IMR-90 (cell line): ENCODE results near the gene FRMD3. TPM values are rescaled to one million over a fixed set of nuclear protein-coding genes. Genes with fewer than 3 reads are reported as not detected.

ENCODE experiments used
- ATAC-seq: fragments of 200-7000 bp; cut with Tn5 transposase; 2 replicates; pipeline ENCODE4 v1.9.1; 2020; ENCODE audit warnings: low read depth, mild to moderate bottlenecking, moderate library complexity
- BruUV-seq: library from RNA; stranded (reverse); fragments of 400-500 nt; replicated peaks from 2 replicates; lab custom pipeline; 2021; lab: Mats Ljungman, UMichigan
- CTCF ChIA-PET: fragments of 300-600 bp; formaldehyde crosslinking; extraction: SDS; loops from one replicate; lab custom pipeline; 2021; ENCODE audit warnings: antibody characterized with exemption; lab: Yijun Ruan, JAX
- POLR2A ChIA-PET: fragments of 300-600 bp; sonication (Branson Sonifier 250); formaldehyde crosslinking; loops from one replicate; lab custom pipeline; 2022; ENCODE audit warnings: antibody characterized with exemption; ENCODE audit not compliant: unreplicated experiment; lab: Charles Lee
- DNase-seq: peaks from one replicate; pipeline ENCODE4 v3.0.0; 2013
- H2AFZ ChIP-seq: replicated peaks from 2 replicates; pipeline ENCODE3; 2013; ENCODE audit warnings: low read length, mild to moderate bottlenecking; ENCODE audit not compliant: poor library complexity
- H2AK5ac ChIP-seq: 2 replicates; pipeline ENCODE4 v1.6.1; 2013; ENCODE audit warnings: low read depth, low read length, inconsistent platforms
- H2AK9ac ChIP-seq: replicated peaks from 2 replicates; pipeline ENCODE3; 2013; ENCODE audit warnings: mild to moderate bottlenecking, low read depth, low read length, moderate library complexity; ENCODE audit not compliant: poor library complexity
- H2BK120ac ChIP-seq: 2 replicates; pipeline ENCODE4 v1.6.1; 2013; ENCODE audit warnings: low read depth, low read length, inconsistent platforms
- H2BK15ac ChIP-seq: 3 replicates; pipeline ENCODE4 v1.6.1; 2013; ENCODE audit warnings: low read depth, low read length, inconsistent platforms
- H2BK20ac ChIP-seq: 2 replicates; pipeline ENCODE4 v1.6.1; 2013; ENCODE audit warnings: low read depth, mild to moderate bottlenecking, inconsistent platforms, low read length, moderate library complexity
- H2BK5ac ChIP-seq: 2 replicates; pipeline ENCODE4 v1.6.1; 2013; ENCODE audit warnings: mild to moderate bottlenecking, low read depth, low read length, inconsistent platforms; ENCODE audit not compliant: poor library complexity, severe bottlenecking
- H3K14ac ChIP-seq: replicated peaks from 2 replicates; pipeline ENCODE4 v1.6.1; 2013; ENCODE audit warnings: low read depth, low read length, inconsistent platforms
- H3K18ac ChIP-seq: 2 replicates; pipeline ENCODE4 v1.6.1; 2013; ENCODE audit warnings: low read depth, low read length, control low read depth
- H3K23ac ChIP-seq: 2 replicates; pipeline ENCODE4 v1.6.1; 2013; ENCODE audit warnings: low read depth, low read length, inconsistent platforms
- H3K27ac ChIP-seq: 2 replicates; pipeline ENCODE4 v1.5.1; 2013; ENCODE audit warnings: mild to moderate bottlenecking, control low read depth, low read length; ENCODE audit not compliant: insufficient read depth
- H3K27me3 ChIP-seq: 2 replicates; pipeline ENCODE4 v1.6.1; 2013; ENCODE audit warnings: low read length; ENCODE audit not compliant: control insufficient read depth, insufficient read depth
- H3K36me3 ChIP-seq: 2 replicates; pipeline ENCODE4 v1.6.1; 2013; ENCODE audit warnings: low read length, mixed read lengths; ENCODE audit not compliant: control insufficient read depth, insufficient read depth
- H3K4ac ChIP-seq: 2 replicates; pipeline ENCODE4 v1.6.1; 2013; ENCODE audit warnings: low read depth, low read length, inconsistent platforms
- H3K4me1 ChIP-seq: 2 replicates; pipeline ENCODE4 v1.6.1; 2013; ENCODE audit warnings: low read length, mixed read lengths; ENCODE audit not compliant: control insufficient read depth, insufficient read depth
- H3K4me2 ChIP-seq: 2 replicates; pipeline ENCODE4 v1.6.1; 2013; ENCODE audit warnings: low read depth, mild to moderate bottlenecking, control low read depth, low read length, moderate library complexity
- H3K4me3 ChIP-seq: 2 replicates; pipeline ENCODE4 v1.5.1; 2013; ENCODE audit warnings: low read depth, mild to moderate bottlenecking, control low read depth, low read length, moderate library complexity; ENCODE audit not compliant: insufficient read depth
- H3K56ac ChIP-seq: 2 replicates; pipeline ENCODE4 v1.6.1; 2013; ENCODE audit warnings: low read length, inconsistent platforms; ENCODE audit not compliant: insufficient read depth; ENCODE audit errors: extremely low read depth
- H3K79me1 ChIP-seq, 2 experiments: 2 replicates each; pipeline ENCODE4 v1.6.1; 2013; ENCODE audit warnings: low read length in 2 of 2, inconsistent platforms in 1 of 2, low read depth in 1 of 2
- H3K9ac ChIP-seq: 2 replicates; pipeline ENCODE4 v1.6.1; 2013; ENCODE audit warnings: low read depth, low read length, control low read depth
- H3K9me1 ChIP-seq: 2 replicates; pipeline ENCODE4 v1.6.1; 2013; ENCODE audit warnings: low read length, inconsistent platforms; ENCODE audit not compliant: insufficient read depth
- H3K9me3 ChIP-seq: 2 replicates; pipeline ENCODE4 v1.6.1; 2013; ENCODE audit warnings: low read length; ENCODE audit not compliant: control insufficient read depth, insufficient read depth
- H4K20me1 ChIP-seq: 2 replicates; pipeline ENCODE4 v1.6.1; 2013; ENCODE audit warnings: low read length, inconsistent platforms; ENCODE audit not compliant: insufficient read depth
- H4K5ac ChIP-seq: 2 replicates; pipeline ENCODE4 v1.6.1; 2013; ENCODE audit warnings: mild to moderate bottlenecking, low read depth, low read length, control low read depth
- H4K8ac ChIP-seq, 2 experiments: 2 replicates each; pipeline ENCODE4 v1.6.1; 2013; ENCODE audit warnings: low read depth in 2 of 2, low read length in 2 of 2, control low read depth in 1 of 2, inconsistent platforms in 1 of 2
- H4K91ac ChIP-seq: 2 replicates; pipeline ENCODE4 v1.6.1; 2013; ENCODE audit warnings: low read depth, low read length, inconsistent platforms; ENCODE audit not compliant: insufficient read depth
- CEBPB ChIP-seq: IDR thresholded peaks from 2 replicates; pipeline ENCODE4 v1.6.1; 2012; ENCODE audit warnings: low read depth, low read length, improper control_type of control experiment
- CHD1 ChIP-seq: IDR thresholded peaks from 2 replicates; pipeline ENCODE4 v1.6.1; 2012; ENCODE audit warnings: low read depth, low read length, improper control_type of control experiment
- CTCF ChIP-seq: conservative IDR thresholded peaks from 2 replicates; pipeline ENCODE4 v1.5.1; 2012; ENCODE audit warnings: mild to moderate bottlenecking, low read depth, low read length, improper control_type of control experiment
- ELK1 ChIP-seq: fragments of 150-350 bp; IDR thresholded peaks from 2 replicates; pipeline ENCODE4 v1.6.1; 2016; ENCODE audit warnings: low read depth, mild to moderate bottlenecking, low read length, moderate library complexity, borderline replicate concordance
- FOS ChIP-seq: fragments of 150-350 bp; IDR thresholded peaks from 2 replicates; pipeline ENCODE4 v1.6.1; 2016; ENCODE audit warnings: low read depth, low read length
- MAFK ChIP-seq: IDR thresholded peaks from 2 replicates; pipeline ENCODE4 v1.6.1; 2012; ENCODE audit warnings: low read depth, low read length, improper control_type of control experiment
- MAZ ChIP-seq: IDR thresholded peaks from 2 replicates; pipeline ENCODE4 v1.6.1; 2012; ENCODE audit warnings: low read depth, mild to moderate bottlenecking, low read length, improper control_type of control experiment, moderate library complexity, borderline replicate concordance
- MXI1 ChIP-seq: IDR thresholded peaks from 2 replicates; pipeline ENCODE4 v1.6.1; 2012; ENCODE audit warnings: low read depth, mild to moderate bottlenecking, low read length, moderate library complexity, borderline replicate concordance
- POLR2A ChIP-seq: IDR thresholded peaks from 2 replicates; pipeline ENCODE4 v1.6.1; 2012; ENCODE audit warnings: mild to moderate bottlenecking, low read depth, low read length
- RAD21 ChIP-seq: IDR thresholded peaks from 2 replicates; pipeline ENCODE4 v1.6.1; 2012; ENCODE audit warnings: low read length, improper control_type of control experiment
- RFX5 ChIP-seq: IDR thresholded peaks from 2 replicates; pipeline ENCODE4 v1.8.0; 2012; ENCODE audit warnings: low read depth, mild to moderate bottlenecking, low read length, moderate library complexity
- SMC3 ChIP-seq: fragments of 150-350 bp; IDR thresholded peaks from 2 replicates; pipeline ENCODE4 v1.6.1; 2016; ENCODE audit warnings: low read depth, mild to moderate bottlenecking, antibody characterized with exemption, low read length, moderate library complexity
- WGBS, 2 experiments: methylation state at CpG; one replicate each; pipeline versions ENCODE4 v1.1.5 to v1.1.7; 2013; ENCODE audit warnings: missing lambda C conversion rate in 2 of 2; ENCODE audit not compliant: insufficient read length in 1 of 2; ENCODE audit errors: extremely low coverage in 2 of 2; 5-methylcytosine and 5-hydroxymethylcytosine counted together
- dilution Hi-C: fragments of 300-500 bp; cut with HindIII; formaldehyde crosslinking; loops from one replicate; pipeline ENCODE4 v1.14.3; 2018; ENCODE audit warnings: low sequenced_read_pairs; ENCODE audit not compliant: unreplicated experiment
- in situ Hi-C: fragments of 300-500 bp; cut with MboI; formaldehyde crosslinking; loops from 3 replicates; pipeline ENCODE4 v1.14.3; 2019; ENCODE audit warnings: low sequenced_read_pairs, inconsistent platforms, mixed read lengths
- intact Hi-C: fragments of 100-400 bp; cut with micrococcal nuclease; formaldehyde crosslinking; loops from 2 replicates; pipeline ENCODE4 v1.10.0; 2022
- polyA plus RNA-seq, 3 experiments: library from polyadenylated mRNA; depleted of rRNA; stranded (reverse); fragments of >200 nt; gene quantifications; 2 replicates each; pipeline ENCODE4 v1.2.3, GENCODE V29; 2012; ENCODE audit warnings: low replicate concordance in 1 of 3
- total RNA-seq: library from RNA; depleted of rRNA; stranded (reverse); fragments of >200 nt; gene quantifications from 2 replicates; pipeline ENCODE4 v1.2.3, GENCODE V29; 2012

FRMD3 gene
- total and polyA plus RNA-seq, 2 of the 4 experiments (the other 2 are of a cell fraction): 0.02 to 0.18 TPM

GRCh38 chr9:83283528-83283927 is 254.7 kb downstream of the FRMD3 start:
- in situ Hi-C loops: no loop called here
- H3K56ac ChIP-seq: no peak overlapping the region
- no peak overlapping the region for H4K91ac ChIP-seq
- H2BK20ac ChIP-seq: no peak overlapping the region
- no peak overlapping the region for H3K4me2 ChIP-seq
- CTCF ChIA-PET: no interaction called here
- H2BK5ac ChIP-seq: no peak overlapping the region
- no peak overlapping the region for H2AFZ ChIP-seq
- TF ChIP-seq SMC3 (no peak), MXI1 (no peak), MAZ (no peak), RFX5 (no peak), POLR2A (no peak), CEBPB (no peak), FOS (no peak), RAD21 (no peak), CTCF (no peak), CHD1 (no peak), ELK1 (no peak), MAFK (no peak)
- no peak overlapping the region for H4K8ac ChIP-seq
- intact Hi-C loops: no loop called here
- peaks cover 5% of the 10 kb centered on the region; the same call in 1 of the 2 replicates for H3K9me3 ChIP-seq
- no peak for ATAC-seq
- no peaks in the 10 kb centered on the region for H4K20me1 ChIP-seq
- no peak overlapping the region for H3K23ac ChIP-seq
- H3K9me1 ChIP-seq: no peaks in the 10 kb centered on the region
- POLR2A ChIA-PET: no interaction called here
- WGBS, 2 experiments: no CpG with 5 or more reads among the region's 2 CpGs
- no peaks in the 10 kb centered on the region for H3K27me3 ChIP-seq
- no peaks in the 10 kb centered on the region for H3K4me1 ChIP-seq
- H3K4me3 ChIP-seq: no peak overlapping the region
- H3K9ac ChIP-seq: no peak overlapping the region
- H2AK9ac ChIP-seq: no peak overlapping the region
- no peak overlapping the region for H3K27ac ChIP-seq
- H3K14ac ChIP-seq: no peak overlapping the region
- H2BK120ac ChIP-seq: no peak overlapping the region
- no peak for DNase-seq
- no peaks in the 10 kb centered on the region for H3K36me3 ChIP-seq
- no peak overlapping the region for H4K5ac ChIP-seq
- H3K18ac ChIP-seq: no peak overlapping the region
- BruUV-seq: no TSS peak
- no peaks in the 10 kb centered on the region for H3K79me1 ChIP-seq
- dilution Hi-C loops: no loop called here
- H2BK15ac ChIP-seq: no peak overlapping the region
- no peak overlapping the region for H3K4ac ChIP-seq
- no peak overlapping the region for H2AK5ac ChIP-seq
